ENCODE measurements around the gene MIER2.

MIER2 gene

DNA sequence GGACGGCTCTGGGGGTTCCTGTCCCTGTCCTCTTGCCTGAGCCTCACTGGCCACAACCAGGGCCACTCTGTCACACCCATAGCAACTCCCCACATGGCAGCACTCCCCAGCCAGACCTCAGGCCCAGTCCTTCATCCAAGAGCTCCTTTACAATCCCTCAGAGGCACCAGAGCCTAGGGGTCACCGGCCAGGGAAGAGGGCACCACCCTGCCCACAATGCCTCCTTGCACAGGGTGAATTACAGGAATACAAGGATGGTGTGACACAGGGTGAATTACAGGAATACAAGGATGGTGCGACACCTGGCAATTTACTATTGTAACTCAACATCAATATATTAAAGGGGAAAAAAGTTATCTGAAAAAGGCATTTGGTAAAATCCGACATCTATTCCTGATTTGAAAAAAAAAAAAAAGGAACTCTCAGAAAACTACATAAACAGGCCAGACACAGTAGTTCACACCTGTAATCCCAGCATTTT, 16.5 kb downstream of the MIER2 start:
- no peak for DNase-seq (ENCODE audit: low spot score)

DNA sequence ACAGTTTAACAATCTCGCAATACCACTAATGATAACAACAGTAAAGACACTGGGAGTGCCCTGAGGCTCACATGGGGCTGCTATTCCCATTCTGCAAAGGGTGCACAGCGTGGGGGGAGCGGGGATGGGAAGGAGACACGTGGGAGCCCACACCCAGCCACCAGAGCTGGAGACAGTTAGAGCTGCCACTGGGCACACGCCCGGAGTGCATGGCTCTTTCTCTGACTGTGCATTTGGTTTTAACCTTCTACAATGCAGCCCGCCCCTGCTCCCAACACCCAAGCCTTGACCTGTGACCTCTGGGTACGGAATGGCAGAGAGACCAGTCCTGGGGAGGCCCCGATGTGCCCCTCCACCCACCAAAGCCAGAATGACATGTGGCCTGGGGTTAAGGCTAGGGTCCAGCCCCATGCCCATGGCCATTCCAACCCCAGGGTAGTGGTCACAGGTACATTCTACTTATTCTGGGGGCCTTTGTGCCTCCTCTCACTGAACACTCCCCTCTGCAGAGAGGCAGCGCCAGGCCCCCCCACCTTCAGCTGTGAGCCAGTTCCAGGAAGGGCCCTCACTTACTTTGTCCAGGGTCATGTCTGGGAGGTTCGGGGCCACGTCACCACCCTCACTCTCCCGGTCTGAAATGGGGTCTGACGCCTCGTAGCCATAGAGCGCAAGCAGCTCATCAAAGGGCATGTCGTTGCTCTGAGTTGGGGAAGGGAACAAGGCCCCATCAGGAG, 17.1 kb downstream of the MIER2 start:
- no peak for DNase-seq (ENCODE audit: low spot score)

DNA sequence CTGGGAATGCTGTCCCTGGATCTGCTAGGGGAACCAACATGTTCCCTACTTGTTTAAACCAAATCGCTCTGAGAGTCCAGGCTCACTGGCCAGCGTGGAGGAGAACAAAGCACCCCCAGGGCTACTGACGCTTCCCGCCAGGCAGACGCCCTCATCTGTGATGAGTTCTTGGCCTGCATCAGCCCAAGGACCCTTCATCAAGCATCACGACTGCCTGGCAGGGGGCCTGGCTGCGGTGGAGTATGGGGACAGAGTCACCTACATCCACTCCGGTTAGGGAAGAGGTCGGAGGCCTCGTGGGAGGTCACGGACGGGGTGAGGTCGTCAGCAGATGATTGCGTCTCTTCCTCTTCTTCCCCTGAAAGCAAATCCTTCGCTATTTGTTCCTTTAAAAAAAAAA, 17.7 kb downstream of the MIER2 start:
- DNase-seq (ENCODE audit: low spot score) = no peak

DNA sequence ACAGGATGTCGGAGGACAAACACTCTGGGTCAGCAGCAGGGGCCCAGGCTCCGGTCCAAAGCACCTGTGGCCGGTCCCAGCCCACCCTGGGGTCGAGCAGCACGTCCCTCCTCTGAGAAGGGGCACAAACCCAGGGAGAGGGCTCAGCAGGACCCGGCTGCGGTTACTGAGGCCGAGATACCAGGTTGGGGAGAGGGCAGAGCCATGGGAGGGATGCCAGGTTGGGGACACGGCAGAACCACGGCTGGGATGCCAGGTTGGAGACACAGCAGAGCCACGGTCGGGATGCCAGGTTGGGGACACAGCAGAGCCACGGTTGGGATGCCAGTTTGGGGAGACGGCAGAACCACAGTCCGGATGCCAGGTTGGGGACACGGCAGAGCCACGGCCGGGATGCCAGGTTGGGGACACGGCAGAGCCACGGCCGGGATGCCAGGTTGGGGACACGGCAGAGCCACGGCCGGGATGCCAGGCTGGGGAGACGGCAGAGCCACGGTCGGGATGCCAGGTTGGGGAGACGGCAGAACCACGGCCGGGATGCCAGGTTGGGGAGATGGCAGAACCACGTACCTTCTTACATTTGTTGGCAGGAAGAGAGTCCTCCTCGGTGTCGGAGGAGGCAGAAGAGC, 18.5 kb downstream of the MIER2 start:
- no peak for DNase-seq (ENCODE audit: low spot score)

DNA sequence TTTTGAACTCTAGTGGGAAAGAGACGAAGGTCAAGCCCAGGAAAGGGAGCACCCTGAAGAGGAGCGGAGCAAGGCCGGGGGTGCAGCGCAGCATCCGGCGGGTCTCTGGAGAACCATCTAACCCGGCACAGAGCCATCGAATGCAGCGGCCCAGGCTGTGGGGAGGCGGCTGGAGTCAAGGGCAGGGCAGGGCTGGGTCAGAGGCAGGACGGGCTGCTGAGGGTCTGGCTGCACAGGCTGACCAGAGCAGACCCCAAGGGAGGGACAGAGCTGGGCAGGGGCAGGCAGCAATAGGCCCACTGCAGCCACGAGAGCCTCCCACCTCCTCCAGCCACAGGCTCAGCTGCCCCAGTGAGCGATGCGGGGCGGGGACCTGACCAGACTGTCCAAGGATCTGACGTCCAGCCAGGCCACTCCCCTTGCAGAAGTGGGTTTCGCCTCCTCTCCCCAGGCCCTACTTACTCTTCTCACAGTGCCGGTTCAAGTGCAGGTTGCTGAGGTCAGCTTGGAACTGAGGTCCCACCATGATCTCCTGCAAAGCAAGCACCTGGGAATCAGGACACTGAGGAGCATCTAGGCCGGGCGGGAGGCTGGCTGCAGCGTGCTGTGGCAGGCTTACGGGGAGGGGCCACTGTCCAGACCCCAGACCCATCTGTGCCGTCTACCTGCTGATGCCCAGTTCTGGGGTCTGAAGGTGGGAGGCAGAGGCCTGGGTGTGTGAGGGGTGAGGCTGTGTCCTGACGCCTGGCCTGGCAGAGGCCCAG, 19.2 kb downstream of the MIER2 start:
- no peak for DNase-seq (ENCODE audit: low spot score)

DNA sequence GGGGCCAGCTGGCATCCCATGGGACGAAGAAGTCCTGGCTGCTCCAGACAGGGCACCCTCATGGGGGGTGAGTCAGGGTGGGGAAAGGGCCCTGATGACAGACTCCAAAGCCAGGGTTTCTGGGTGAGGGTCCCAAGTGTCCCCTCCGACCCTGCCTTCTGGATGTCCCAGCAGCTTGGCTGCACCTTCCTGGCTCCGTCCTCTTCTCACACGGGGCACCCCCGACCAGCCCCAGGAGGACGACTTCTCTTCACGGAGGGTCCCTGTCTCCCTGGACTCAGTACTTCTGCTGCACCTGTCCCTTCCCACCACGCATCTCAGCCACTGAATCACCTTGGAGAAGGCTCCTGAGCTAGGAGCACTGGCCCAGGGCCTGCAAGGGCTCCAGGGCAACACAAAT, 19.9 kb downstream of the MIER2 start:
- no peak for DNase-seq (ENCODE audit: low spot score)

DNA sequence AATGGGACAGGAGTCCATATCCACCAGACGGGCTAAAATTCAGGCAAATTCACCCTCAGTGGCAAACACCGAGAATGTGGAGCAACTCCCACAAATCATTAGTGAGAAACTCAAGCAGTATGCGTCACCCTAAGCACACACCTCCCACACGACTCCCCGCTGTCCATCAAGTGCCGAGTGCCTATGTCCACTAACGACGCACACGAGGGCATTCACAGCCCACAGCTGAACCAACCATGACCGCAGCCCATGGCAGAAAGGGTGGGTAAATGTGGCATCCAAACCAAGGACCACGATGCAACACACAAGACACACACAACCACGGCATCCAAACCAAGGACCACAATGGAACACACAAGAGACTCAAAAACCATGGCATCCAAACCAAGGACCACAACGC, 22.0 kb downstream of the MIER2 start:
- DNase-seq (ENCODE audit: low spot score) = no peak

DNA sequence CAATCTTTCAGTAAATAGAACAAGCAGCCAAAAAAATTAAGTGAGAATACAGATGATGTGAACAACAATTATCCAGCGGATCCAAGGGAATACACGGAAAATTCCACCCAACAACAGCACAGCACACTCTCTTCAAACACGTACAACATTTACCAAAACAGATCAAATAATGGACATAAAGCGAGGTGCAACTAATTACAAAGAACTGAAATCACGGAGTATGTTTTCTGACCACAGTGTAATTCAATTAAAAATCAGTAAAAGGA, 26.2 kb downstream of the MIER2 start:
- DNase-seq (ENCODE audit: low spot score) = no peak

DNA sequence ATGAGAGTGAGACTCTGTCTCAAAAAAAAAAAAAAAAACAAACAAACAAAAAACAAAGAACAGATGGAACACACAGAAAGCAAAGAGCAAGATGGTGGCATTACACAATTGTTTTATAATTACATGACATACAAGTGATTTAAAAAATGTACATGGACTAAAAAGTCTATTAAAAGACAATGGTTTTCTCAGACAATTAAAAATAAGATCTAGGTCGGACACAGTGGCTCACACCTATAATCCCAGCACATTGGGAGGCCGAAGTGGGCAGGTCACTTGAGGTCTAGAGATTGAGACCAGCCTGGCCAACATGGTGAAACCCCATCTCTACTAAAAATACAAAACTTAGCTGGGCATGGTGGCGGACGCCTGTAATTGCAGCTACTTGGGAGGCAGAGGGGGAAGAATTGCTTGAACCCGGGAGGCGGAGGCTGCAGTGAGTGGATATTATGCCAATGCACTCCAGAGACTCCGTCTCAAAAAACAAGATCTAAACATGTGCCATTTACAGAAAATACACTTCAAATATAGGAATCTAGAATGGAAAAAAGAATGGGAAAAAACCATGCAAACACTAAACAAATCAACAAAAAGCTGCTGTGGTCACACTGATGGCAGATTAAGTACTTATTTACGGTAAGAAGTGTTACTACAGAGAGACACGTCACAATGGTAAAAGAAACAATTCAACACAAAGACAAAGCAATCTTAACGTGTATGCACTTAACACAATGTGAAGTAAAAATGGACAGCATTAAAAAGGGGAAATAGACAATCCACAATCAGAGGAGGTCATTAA, 26.7 kb downstream of the MIER2 start:
- no peak for DNase-seq (ENCODE audit: low spot score)

DNA sequence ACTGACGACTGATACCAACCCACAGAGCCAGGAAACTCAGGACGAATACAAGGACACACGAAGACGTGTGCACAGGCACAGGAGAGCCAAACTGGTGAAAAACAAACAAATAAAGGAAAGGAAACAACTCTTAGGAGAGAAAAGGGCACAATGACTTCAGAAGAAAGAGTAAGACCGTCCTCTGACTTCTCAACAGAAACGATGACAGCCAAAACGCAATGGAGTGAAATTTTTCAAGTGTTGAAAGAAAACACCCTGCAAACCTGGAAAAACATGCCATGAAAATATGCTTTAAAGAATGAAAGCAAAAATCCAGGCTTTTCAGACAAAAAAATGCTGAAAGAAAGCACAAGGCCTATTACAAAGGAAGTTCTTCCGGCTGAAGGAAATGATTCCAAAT, 28.8 kb downstream of the MIER2 start:
- DNase-seq (ENCODE audit: low spot score) = no peak

DNA sequence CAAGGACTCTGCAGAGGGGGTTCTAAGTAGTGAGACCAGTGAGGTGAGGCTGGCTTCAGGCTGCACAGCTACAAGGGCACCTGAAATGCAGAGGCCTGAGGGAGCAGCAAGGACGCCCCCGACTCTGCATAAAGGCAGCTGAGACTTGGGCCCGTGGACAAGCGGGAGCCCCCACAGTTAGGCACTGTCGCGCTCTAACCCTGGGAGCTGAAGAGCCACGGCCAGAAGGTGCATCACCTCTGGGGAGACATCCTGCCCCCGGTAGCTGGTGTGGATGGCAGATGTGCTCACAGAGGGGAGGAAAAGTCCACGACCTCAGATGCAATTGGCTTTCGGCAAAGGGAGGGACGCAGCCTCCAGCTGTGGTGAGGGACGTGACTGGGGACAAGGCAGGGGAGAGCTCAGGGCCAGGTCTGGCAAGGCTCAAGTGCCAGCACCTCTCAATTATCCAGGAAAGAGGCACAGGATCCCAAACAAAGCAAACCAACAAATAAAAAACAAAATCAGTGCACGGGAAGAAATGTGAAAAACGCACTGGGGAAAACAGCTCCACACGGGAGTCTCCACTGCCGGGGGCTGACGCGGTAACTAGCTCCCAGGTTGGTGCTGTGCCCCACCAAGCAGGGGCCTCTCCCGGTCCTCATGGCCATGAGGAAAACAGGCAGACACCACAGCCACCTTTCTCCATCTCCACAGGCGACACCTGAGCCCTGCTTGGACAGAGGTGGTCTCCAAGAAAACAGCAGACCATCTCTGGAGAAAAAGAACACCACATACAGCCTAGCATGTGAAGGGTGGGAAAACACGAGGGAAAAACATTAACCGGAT, 30.4 kb downstream of the MIER2 start:
- no peak for DNase-seq (ENCODE audit: low spot score)

DNA sequence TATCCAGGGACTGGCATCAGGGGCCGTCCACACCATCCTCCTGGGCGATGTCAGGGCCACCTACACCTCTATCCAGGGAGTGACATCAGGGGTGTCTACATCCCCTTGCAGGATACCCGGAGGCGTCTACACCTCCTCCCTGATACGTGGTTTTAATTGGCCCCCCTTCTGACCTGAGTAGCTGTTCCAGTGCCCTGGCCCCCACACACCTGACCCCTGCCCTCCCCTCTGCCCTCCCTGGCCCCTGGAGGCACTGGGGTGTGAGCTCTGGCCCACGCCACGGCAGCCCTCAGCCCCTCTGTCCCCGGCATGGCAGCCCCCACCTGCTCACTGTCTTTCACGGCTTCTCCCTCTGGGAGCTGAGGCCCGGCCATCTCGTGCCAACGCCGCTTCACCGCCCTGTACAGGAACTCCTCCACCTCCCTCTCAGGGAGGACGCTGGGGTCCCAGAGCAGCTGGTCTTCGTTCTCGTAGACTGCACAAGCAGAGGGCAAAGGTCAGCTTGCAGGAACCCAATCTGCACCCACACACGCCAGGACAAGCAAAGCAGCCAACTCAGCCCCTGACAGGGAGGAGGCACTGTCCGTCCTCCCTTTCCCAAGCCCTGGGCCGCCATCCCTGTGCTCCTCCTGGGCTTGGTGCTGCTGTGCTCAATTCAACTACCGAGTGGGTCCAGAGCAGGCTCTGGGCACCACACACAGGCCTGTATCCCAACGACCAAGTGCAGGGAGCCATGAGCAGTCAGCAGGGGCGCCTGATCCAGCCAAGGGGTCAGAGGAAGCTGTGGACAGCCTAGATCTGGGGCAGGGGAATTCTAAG, 31.2 kb downstream of the MIER2 start:
- DNase-seq (ENCODE audit: low spot score) = no peak

DNA sequence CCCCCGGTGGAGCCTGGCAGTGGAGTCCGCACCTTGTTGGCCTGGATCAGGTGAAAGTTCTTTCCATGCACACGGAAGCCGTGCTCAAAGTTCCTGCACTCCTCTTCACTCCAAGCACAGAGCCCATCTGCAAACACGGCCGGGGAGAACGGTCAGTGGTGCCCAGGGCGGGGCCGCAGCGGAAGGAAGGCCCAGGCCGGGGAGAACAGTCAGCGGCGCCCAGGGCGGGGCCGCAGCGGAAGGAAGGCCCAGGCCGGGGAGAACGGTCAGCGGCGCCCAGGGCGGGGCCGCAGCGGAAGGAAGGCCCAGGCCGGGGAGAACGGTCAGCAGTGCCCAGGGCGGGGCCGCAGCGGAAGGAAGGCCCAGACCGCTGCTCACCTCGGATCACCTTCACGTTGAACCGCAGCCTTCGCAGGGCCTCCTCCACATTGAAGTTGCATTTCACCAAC, 32.8 kb downstream of the MIER2 start:
- peak; percentile 18 for DNase-seq (ENCODE audit: low spot score)

DNA sequence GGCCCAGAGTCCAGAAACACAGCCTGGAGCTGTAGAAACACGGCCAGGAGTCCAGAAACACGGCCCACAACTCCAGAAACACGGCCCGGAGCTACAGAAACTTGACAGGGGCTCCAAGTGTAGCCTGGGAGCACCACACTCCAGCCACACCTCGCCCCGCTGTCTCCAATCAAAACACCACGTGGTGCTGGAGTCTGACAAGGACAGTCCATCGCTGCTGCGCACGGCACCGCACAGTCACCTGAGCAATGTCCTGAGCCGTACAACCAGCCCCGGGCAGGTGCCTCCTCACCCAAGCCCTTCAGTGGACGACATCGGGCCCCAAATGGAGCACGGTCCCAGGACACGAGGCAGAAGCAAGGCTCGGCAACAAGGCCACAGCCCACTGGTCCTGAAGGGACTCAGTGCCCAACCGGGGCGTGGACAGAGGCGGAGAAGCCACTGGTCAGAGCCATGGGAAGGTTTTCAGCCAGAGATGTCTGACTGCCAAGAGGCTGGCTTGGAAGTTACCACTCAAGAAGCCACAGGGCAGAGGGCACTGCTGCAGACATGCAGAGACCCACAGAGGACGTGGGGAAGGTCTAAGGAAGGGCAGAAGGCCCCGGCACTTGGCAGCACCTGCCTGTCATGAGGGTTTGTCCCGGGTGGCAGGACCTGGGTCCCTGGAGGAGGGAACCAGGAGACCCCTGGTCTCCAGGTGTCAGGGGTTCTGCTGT, 33.7 kb downstream of the MIER2 start:
- DNase-seq (ENCODE audit: low spot score) = no peak

DNA sequence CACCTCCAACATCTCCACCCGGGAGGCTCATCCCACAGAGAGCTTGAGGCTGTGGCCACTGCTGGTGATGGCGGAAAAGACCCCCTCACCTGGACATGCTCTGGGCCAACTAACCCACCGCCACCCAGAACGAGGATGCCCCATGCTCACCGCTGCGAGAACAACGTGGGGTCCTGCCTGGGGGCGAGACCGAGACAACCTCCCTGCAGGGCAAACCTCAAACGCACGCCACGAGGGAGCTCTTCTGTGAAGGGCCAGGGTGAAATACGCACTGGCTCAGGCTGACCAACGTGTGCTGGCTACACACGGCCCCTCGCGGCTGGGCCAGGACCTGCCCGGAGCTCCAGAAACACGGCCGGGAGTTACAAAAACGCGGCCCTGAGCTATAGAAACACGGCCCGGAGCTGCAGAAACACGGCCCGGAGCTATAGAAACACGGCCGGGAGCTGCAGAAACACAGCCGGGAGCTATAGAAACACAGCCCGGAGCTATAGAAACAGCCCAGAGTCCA, 34.4 kb downstream of the MIER2 start:
- no peak for DNase-seq (ENCODE audit: low spot score)

DNA sequence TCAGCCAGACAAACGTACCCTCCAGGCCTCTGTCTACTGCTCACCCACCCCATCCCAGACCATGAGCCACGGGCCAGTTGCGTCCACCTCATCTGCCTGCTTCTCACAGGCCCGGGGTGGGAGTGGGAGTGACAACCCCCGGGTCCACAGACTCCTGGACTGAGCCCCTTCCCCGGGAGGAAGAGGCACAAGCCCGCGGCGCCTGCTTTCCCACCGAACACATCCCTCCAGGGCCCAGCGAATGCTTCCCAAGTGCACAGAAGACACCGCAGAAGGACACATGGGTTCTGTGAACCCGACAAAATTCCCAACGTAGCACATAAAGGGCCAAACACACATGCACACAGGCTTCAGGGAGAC, 35.4 kb downstream of the MIER2 start:
- no peak for DNase-seq (ENCODE audit: low spot score)

DNA sequence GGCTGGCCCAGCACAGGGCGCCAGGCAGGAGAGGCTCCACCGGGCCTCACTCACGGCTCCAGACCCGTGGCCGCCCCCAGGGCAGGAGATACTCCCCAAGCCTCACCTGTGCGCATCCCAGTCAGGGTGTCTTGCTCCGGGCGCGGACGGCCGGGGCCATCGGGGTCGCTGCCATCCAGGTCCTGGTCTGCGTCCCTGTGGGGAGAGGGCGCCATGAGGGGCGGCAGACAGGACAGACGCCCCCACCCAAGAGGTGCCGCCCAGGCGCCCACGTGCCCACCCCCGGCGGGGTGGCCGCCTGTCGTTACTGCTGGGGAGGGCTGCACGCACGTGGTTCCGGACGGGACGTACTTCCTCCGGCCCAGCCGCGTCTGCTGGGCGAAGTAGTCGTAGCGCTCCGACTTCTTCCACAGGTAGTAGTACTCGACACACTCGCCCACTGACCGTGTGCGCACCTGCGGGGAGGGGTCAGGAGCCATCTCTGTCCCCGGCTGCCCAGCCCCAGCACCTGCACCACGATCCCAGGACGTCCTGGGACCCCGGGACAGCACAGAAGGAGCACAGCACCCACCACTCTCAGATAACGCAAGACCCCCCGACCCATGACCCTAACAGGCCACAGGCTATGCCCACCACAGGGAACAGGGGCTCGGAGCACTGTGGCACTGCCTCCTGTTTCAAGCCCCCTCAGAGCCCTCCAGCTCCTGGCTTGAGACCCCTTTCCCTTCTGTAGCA, 36.0 kb downstream of the MIER2 start:
- DNase-seq (ENCODE audit: low spot score) = no peak

DNA sequence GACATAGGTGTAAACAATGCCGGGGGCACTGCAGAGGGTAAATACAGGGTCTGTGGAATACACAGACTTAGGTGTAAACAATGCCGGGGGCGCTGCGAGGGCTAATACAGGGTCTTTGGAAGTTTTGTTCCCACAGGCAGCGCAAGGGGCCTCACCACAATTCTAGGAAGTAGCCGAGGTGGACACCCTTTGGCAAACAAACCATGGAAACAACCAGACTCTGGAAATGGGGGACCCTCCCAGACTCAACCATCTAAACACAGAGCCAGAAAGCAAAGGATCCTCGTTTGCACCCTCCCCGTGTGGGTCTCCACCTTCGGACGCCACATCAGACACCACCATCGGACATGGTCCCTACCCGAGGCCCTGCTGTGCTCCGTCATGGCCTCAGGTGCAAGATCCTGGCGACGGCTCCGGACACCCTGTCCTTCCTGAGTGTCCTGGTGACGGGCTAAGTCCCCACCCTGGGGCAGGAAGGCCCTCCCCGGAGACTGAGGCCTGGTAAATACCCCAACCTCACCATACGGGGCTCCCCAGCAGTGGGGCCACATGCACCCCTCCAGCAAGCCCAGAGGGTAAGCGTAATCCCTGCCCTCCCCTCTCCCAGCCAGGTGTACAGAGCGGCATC, 36.7 kb downstream of the MIER2 start:
- no peak for DNase-seq (ENCODE audit: low spot score)

DNA sequence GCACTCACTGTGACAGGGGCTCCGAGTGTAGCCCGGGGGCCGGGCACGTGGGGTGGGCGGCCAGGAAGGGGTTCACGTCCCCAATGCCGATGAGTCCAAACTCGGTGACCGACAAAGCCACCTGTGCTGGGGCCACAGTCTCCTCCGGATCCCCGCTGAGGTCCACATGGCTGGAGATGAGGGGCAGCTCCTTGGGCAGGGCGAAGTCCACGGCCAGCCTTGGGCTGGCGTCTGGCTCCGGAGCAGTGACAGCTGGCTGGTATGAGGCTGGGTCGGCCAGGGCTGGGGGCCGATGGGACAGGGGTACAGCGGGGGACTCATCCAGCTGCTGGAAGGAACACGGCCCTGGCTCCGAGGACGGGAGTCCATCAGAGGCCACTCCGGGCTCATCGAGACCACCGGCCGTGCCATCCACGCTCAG, 37.5 kb downstream of the MIER2 start:
- no peak for DNase-seq (ENCODE audit: low spot score)
